ENCODE data around the gene ENTR1. TPM values are rescaled to one million over a fixed set of nuclear protein-coding genes. Genes with fewer than 3 reads are reported as not detected.
A peak's percentile ranks its signal among the peaks of the same experiment; 100 is the strongest.

Gene ENTR1
- 31.5 TPM for polyA plus RNA-seq (ENCODE audit: insufficient read length)

- peak; percentile 93 for DNase-seq
Observed at GRCh38 chr9:136410500-136411287, at the start of gene ENTR1, which contains the start of gene PMPCA. ENTR1 (minus strand) TSS chr9:136410614; CDS start chr9:136410397, 217 bp downstream. PMPCA (plus strand) TSS chr9:136410658; CDS start chr9:136410669, 11 bp downstream.

- DNase-seq: no peak
Observed at GRCh38 chr9:136459425-136459824, 49.0 kb upstream of the ENTR1 start.

- DNase-seq: no peak
Observed at GRCh38 chr9:136457326-136457725, 46.9 kb upstream of the ENTR1 start.

- no peak for DNase-seq
Observed at GRCh38 chr9:136456258-136456657, 45.8 kb upstream of the ENTR1 start.

- no peak for DNase-seq
Observed at GRCh38 chr9:136455043-136456002, 44.9 kb upstream of the ENTR1 start.

- DNase-seq: no peak
Observed at GRCh38 chr9:136454026-136454796, 43.8 kb upstream of the ENTR1 start.

- no peak for DNase-seq
Observed at GRCh38 chr9:136453326-136453725, 42.9 kb upstream of the ENTR1 start.

- no peak for DNase-seq
Observed at GRCh38 chr9:136451221-136451877, 40.9 kb upstream of the ENTR1 start.

- no peak for DNase-seq
Observed at GRCh38 chr9:136448655-136449054, 38.2 kb upstream of the ENTR1 start.

- no peak for DNase-seq
Observed at GRCh38 chr9:136447173-136447778, 36.9 kb upstream of the ENTR1 start.

- DNase-seq: no peak
Observed at GRCh38 chr9:136445799-136446198, 35.4 kb upstream of the ENTR1 start.

GRCh38 chr9:136444102-136444501, 33.7 kb upstream of the ENTR1 start:
- DNase-seq: no peak

GRCh38 chr9:136443687-136444086, 33.3 kb upstream of the ENTR1 start:
- no peak for DNase-seq

GRCh38 chr9:136443087-136443486, 32.7 kb upstream of the ENTR1 start:
- DNase-seq: no peak

GRCh38 chr9:136442265-136442664, 31.9 kb upstream of the ENTR1 start:
- DNase-seq: no peak

GRCh38 chr9:136441681-136442245, 31.3 kb upstream of the ENTR1 start:
- no peak for DNase-seq

GRCh38 chr9:136441191-136441680, 30.8 kb upstream of the ENTR1 start:
- DNase-seq: no peak

- DNase-seq: peak; percentile 85
Observed at GRCh38 chr9:136439481-136440408, 29.3 kb upstream of the ENTR1 start, which contains the start of gene INPP5E. INPP5E (minus strand) TSS chr9:136439845; CDS start chr9:136439419, 426 bp downstream.

Data from hindlimb muscle (tissue), 1 donor.